ENCODE measurements around the gene SMR3B. TPM values are rescaled to one million over a fixed set of nuclear protein-coding genes. Genes with fewer than 3 reads are reported as not detected.
A peak's percentile ranks its signal among the peaks of the same experiment; 100 is the strongest.

The SMR3B gene
- total and polyA plus RNA-seq, 2 experiments from 2014 or later, result not detected

- no peaks in the 10 kb centered on the region for H3K9me2 ChIP-seq (replicated peaks; ENCODE audit: insufficient read depth)
- no peaks in the 10 kb centered on the region for H3K4me1 ChIP-seq (ENCODE audit: insufficient read depth)
- no peak within 1 kb of the TSS for H3K27ac ChIP-seq
- no peak for DNase-seq (ENCODE audit: low spot score)
- H3K27me3 ChIP-seq, result no peaks in the 10 kb centered on the region
- H3K4me2 ChIP-seq, result no peak within 1 kb of the TSS
- no peaks in the 10 kb centered on the region for H4K20me1 ChIP-seq (ENCODE audit: insufficient read depth, poor library complexity, severe bottlenecking)
- no peak within 1 kb of the TSS for H3K4me3 ChIP-seq
- H3K36me3 ChIP-seq (replicated peaks; ENCODE audit: insufficient read depth, low read depth), result no peaks in the 10 kb centered on the region
- WGBS (ENCODE audit: low lambda C conversion rate, missing lambda C conversion rate), result 91% methylated on average over 3 of the region's 3 CpGs
- no peak for TF ChIP-seq EZH2phosphoT487 (IDR thresholded peaks at IDR 0.05; ENCODE audit: low read depth, severe bottlenecking, unreplicated experiment)
- no peaks in the 10 kb centered on the region for H3K9me3 ChIP-seq (ENCODE audit: low read depth)
- no peaks in the 10 kb centered on the region for H3K79me2 ChIP-seq
- no peak within 1 kb of the TSS for H2AFZ ChIP-seq
Observed at GRCh38 chr4:70360460-70360859, 22.5 kb upstream of the SMR3B start, which contains the start of gene SMR3A. SMR3A (plus strand) TSS chr4:70360760; CDS start chr4:70362116, 1,356 bp downstream.

- TF ChIP-seq EZH2phosphoT487 (IDR thresholded peaks at IDR 0.05; ENCODE audit: low read depth, severe bottlenecking, unreplicated experiment) (no peak), CTCF (IDR thresholded peaks at IDR 0.05; ENCODE audit: poor library complexity) (no peak), EZH2 (IDR thresholded peaks at IDR 0.05; ENCODE audit: borderline replicate concordance) (no peak)
- Histone ChIP-seq H4K20me1 (ENCODE audit: insufficient read depth, poor library complexity, severe bottlenecking) (no peaks in the 10 kb centered on the region), H3K79me2 (no peaks in the 10 kb centered on the region), H3K4me1 (ENCODE audit: insufficient read depth) (no peaks in the 10 kb centered on the region), H3K4me3 (no peak overlapping the region), H3K36me3 (replicated peaks; ENCODE audit: insufficient read depth, low read depth) (no peaks in the 10 kb centered on the region), H3K4me2 (no peak overlapping the region), H2AFZ (no peak overlapping the region), H3K27me3 (no peaks in the 10 kb centered on the region), H3K9me3 (ENCODE audit: low read depth) (no peaks in the 10 kb centered on the region), H3K27ac (no peak overlapping the region), H3K9me2 (replicated peaks; ENCODE audit: insufficient read depth) (no peaks in the 10 kb centered on the region)
- no peak for DNase-seq (ENCODE audit: low spot score)
- WGBS (ENCODE audit: low lambda C conversion rate, missing lambda C conversion rate), result 88% methylated on average over 5 of the region's 5 CpGs
Observed at GRCh38 chr4:70364002-70364401, 18.9 kb upstream of the SMR3B start.

- Histone ChIP-seq H2AFZ (no peak overlapping the region), H3K27ac (no peak overlapping the region), H4K20me1 (ENCODE audit: insufficient read depth, poor library complexity, severe bottlenecking) (no peaks in the 10 kb centered on the region), H3K36me3 (replicated peaks; ENCODE audit: insufficient read depth, low read depth) (no peaks in the 10 kb centered on the region), H3K27me3 (no peaks in the 10 kb centered on the region), H3K9me2 (replicated peaks; ENCODE audit: insufficient read depth) (no peaks in the 10 kb centered on the region), H3K79me2 (no peaks in the 10 kb centered on the region), H3K4me3 (no peak overlapping the region), H3K4me1 (ENCODE audit: insufficient read depth) (no peaks in the 10 kb centered on the region), H3K9me3 (ENCODE audit: low read depth) (no peaks in the 10 kb centered on the region), H3K4me2 (no peak overlapping the region)
- no peak for TF ChIP-seq EZH2 (IDR thresholded peaks at IDR 0.05; ENCODE audit: borderline replicate concordance)
- TF ChIP-seq CTCF (IDR thresholded peaks at IDR 0.05; ENCODE audit: poor library complexity), result no peak
- no peak for TF ChIP-seq EZH2phosphoT487 (IDR thresholded peaks at IDR 0.05; ENCODE audit: low read depth, severe bottlenecking, unreplicated experiment)
- DNase-seq (ENCODE audit: low spot score), result peak; percentile 6
- WGBS (ENCODE audit: low lambda C conversion rate, missing lambda C conversion rate), result 86% methylated on average over 2 of the region's 2 CpGs
Observed at GRCh38 chr4:70365479-70365878, 17.5 kb upstream of the SMR3B start.

GRCh38 chr4:70367813-70368212, 15.1 kb upstream of the SMR3B start:
- H4K20me1 ChIP-seq (ENCODE audit: insufficient read depth, poor library complexity, severe bottlenecking), result no peaks in the 10 kb centered on the region
- no peak for TF ChIP-seq CTCF (IDR thresholded peaks at IDR 0.05; ENCODE audit: poor library complexity)
- no peak for TF ChIP-seq EZH2phosphoT487 (IDR thresholded peaks at IDR 0.05; ENCODE audit: low read depth, severe bottlenecking, unreplicated experiment)
- no peak for TF ChIP-seq EZH2 (IDR thresholded peaks at IDR 0.05; ENCODE audit: borderline replicate concordance)
- no peaks in the 10 kb centered on the region for H3K36me3 ChIP-seq (replicated peaks; ENCODE audit: insufficient read depth, low read depth)
- no peaks in the 10 kb centered on the region for H3K79me2 ChIP-seq
- H3K27ac ChIP-seq, result no peak overlapping the region
- H3K4me2 ChIP-seq, result no peak overlapping the region
- WGBS (ENCODE audit: low lambda C conversion rate, missing lambda C conversion rate), result 96% methylated on average over 1 of the region's 1 CpG
- no peaks in the 10 kb centered on the region for H3K9me3 ChIP-seq (ENCODE audit: low read depth)
- no peaks in the 10 kb centered on the region for H3K9me2 ChIP-seq (replicated peaks; ENCODE audit: insufficient read depth)
- no peak for DNase-seq (ENCODE audit: low spot score)
- H3K27me3 ChIP-seq, result no peaks in the 10 kb centered on the region
- no peak overlapping the region for H3K4me3 ChIP-seq
- no peak overlapping the region for H2AFZ ChIP-seq
- no peaks in the 10 kb centered on the region for H3K4me1 ChIP-seq (ENCODE audit: insufficient read depth)

Measured in hepatocyte (in vitro differentiated cells).